AG04449 (cell line): ENCODE results near the gene PRDM16.

ENCODE experiments used
- CTCF ChIA-PET: fragments of 350-600 bp; formaldehyde crosslinking; extraction: SDS; loops from one replicate; lab custom pipeline; 2021; ENCODE audit warnings: antibody characterized with exemption; lab: Yijun Ruan, JAX
- POLR2A ChIA-PET: fragments of 400-600, 350-600 bp; formaldehyde crosslinking; extraction: SDS; loops from one replicate; lab custom pipeline; 2020; ENCODE audit warnings: antibody characterized with exemption, inconsistent platforms; lab: Yijun Ruan, JAX
- DNase-seq: peaks from one replicate; pipeline ENCODE4 v3.0.0-alpha.2; 2010; ENCODE audit warnings: low read depth, low spot score
- H3K4me3 ChIP-seq: 2 replicates; pipeline ENCODE4 v1.5.1; 2011; ENCODE audit warnings: low read depth, mild to moderate bottlenecking, control low read depth, low read length
- TF ChIP-seq, protein P1 (sequence below): IDR thresholded peaks from one replicate; pipeline ENCODE4 v1.5.1; 2011; ENCODE audit warnings: mild to moderate bottlenecking, moderate library complexity, low read length, control low read depth, inconsistent platforms; ENCODE audit not compliant: insufficient read depth; ENCODE audit errors: missing control alignments

PRDM16 gene

GRCh38 chr1:3412376-3412775 is 343.4 kb downstream of the PRDM16 start:
- no peak for DNase-seq
- POLR2A ChIA-PET: no interaction called here
- H3K4me3 ChIP-seq: no peak overlapping the region
- CTCF ChIA-PET: interaction anchor here (1.0 kb wide), 1 partner anchor 12 kb away, joined by 5 read pairs; no protein-coding TSS in a partner anchor
- TF ChIP-seq, protein P1, sequence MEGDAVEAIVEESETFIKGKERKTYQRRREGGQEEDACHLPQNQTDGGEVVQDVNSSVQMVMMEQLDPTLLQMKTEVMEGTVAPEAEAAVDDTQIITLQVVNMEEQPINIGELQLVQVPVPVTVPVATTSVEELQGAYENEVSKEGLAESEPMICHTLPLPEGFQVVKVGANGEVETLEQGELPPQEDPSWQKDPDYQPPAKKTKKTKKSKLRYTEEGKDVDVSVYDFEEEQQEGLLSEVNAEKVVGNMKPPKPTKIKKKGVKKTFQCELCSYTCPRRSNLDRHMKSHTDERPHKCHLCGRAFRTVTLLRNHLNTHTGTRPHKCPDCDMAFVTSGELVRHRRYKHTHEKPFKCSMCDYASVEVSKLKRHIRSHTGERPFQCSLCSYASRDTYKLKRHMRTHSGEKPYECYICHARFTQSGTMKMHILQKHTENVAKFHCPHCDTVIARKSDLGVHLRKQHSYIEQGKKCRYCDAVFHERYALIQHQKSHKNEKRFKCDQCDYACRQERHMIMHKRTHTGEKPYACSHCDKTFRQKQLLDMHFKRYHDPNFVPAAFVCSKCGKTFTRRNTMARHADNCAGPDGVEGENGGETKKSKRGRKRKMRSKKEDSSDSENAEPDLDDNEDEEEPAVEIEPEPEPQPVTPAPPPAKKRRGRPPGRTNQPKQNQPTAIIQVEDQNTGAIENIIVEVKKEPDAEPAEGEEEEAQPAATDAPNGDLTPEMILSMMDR: no peak

DNA sequence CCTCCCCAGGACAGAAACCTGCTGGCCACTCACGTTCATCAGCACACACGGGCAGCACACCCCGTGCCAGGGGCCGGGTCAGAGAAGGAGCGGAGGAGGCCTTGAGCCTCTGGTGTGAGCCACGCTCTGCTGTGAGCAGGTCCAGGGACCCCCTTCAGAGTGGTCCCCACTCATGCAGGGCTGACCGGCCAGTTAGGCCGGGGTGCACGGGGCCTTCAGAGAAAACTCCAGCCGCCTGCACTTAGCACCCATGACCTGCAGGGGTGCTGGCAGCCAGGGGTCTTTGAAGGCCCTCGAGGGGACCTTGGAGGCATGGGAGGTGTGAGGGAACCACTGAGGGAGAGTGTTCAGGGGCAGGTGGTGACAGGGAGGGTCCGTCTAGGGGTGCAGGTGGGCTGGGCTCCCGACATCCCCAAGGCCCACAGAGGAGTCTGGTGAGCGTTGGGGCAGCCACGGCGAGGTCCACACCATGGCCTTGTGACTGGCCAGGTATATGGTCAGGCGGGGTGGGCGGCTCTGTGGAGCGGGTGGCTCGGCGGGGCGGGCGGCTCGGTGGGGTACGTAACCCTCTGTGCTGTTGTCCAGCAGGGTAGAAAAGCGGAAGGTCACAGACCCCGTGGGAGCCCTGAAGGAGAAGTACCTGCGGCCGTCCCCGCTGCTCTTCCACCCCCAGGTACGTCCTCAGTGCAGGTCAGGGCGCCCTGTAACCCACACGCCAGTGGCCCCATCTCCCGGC is 345.1 kb downstream of the PRDM16 start:
- POLR2A ChIA-PET: no interaction called here
- no peak for DNase-seq
- H3K4me3 ChIP-seq: no peak overlapping the region
- TF ChIP-seq, protein P1: no peak
- CTCF ChIA-PET: no interaction called here

- ChIA-PET CTCF (interaction anchor here (0.7 kb wide), 1 partner anchor 867 kb away, joined by 3 read pairs; no protein-coding TSS in a partner anchor), POLR2A (no interaction called here)
- H3K4me3 ChIP-seq: no peak overlapping the region
- TF ChIP-seq, protein P1: no peak
- no peak for DNase-seq
Measured at GRCh38 chr1:3415260-3416090, 346.5 kb downstream of the PRDM16 start.

DNA sequence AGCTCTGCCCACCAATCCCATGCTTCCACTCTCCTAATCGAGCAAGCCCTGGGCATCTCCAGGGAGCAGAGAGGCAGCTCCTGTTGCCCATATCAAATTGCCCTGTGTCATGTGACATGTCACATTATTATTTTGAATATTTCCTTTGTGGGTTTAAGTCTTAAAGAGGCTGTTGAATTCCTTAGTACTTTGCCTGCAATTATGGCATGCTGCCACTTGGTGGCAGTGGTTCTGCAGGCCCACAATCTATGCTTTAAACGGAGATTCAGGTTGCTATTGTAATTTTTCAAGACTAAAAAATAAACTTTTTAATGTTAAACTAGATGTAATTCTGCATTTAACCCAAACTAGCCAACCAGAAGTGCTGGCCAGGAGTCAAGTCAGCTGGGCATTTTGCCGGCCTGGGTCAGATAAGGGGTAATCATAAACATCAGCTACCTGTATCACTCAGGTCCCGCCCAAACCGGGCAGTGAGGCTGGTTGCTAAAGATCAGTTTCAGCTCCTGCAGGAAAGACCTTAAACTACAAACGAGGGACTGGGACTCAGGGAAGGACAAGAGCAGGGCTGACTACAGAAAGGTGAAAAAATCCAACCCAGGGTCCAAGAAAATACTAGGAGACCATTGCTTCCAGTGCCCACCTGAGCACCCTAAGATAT is 348.2 kb downstream of the PRDM16 start:
- CTCF ChIA-PET: interaction anchor here (0.8 to 1.5 kb wide), 4 partner anchors 7 to 341 kb away, joined by 3 to 4 read pairs (median 3); no protein-coding TSS in a partner anchor
- POLR2A ChIA-PET: no interaction called here
- H3K4me3 ChIP-seq: no peak overlapping the region
- TF ChIP-seq, protein P1: no peak
- no peak for DNase-seq

DNA sequence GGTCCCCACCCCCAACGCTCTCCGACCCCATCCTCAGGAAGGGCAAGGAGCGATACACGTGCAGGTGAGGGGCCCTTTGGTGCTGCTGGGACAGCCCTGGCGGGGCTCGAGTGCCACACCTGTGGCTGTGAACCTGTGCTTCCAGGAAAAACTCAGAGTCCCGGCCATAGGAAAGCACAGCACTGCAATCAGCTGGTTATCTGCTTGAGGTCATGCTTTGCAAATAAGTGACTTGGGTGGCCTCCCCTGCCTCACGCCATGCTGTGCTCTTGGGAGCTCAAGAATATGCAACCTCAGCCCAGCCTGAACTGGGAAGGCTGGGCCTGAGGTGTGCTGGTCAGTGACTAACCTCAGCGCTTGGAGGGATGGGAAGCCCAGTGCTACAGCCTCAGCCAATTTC is 348.9 kb downstream of the PRDM16 start:
- CTCF ChIA-PET: interaction anchor here (1.0 to 1.5 kb wide), 2 partner anchors 10 to 35 kb away, joined by 3 read pairs; no protein-coding TSS in a partner anchor
- POLR2A ChIA-PET: no interaction called here
- TF ChIP-seq, protein P1: no peak

More for the DNA sequence above, 348.9 kb downstream of the PRDM16 start:
- DNase-seq: no peak
- no peak overlapping the region for H3K4me3 ChIP-seq
